ENCODE data around the gene RNF34. TPM values are rescaled to one million over a fixed set of nuclear protein-coding genes. Genes with fewer than 3 reads are reported as not detected.

The RNF34 gene
- total and polyA plus RNA-seq, 2 of the 13 experiments (the other 11 are each of a cell fraction or from before 2014, with no cell fraction given): 36.8 to 53.2 TPM

DNA sequence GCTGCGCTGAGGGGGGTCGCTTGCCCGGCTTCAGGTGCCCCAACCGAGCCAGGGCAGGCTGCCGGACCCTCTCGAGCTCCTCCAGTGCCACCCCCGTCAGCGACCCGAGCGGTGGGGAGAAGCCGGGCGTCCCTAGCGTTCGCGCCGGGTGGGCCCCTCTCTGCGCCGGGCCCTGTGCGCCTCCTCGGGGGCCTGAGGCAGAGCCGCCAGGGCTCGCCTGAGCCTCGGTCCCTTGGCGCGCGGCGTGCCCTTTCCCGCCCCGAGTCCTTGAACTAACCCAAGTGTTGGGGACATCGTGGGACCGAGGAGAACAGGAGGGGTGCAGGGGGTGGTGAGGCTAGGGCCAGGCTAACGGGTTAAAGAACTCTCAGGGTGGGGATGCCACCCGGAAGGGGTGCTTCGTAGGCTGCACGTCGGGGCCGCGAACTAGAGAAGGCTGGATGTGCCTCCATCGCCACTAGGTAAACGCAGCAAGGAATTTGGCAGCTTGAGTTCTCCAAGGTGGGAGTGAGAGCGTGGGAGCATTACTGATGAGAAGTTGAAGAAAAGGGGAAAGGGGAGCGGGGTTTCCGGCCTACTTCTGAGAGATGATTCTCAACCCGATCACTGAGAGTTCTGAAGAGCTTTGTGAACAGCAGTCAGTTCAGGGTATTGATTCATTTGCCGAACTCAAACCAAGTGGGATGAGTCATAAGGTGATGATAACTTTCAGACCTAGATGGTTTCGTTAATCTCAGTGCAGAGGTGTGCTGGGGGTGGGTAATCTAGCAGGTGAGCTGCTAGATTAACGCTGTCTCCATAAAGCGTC is 618 bp downstream of the RNF34 start (continued):
- TF ChIP-seq NCOA1 (CRISPR knock-in tag; IDR thresholded peaks at IDR 0.05): 0 out of 2 replicates have a peak, but pooled peaks have one; percentile 8
- TF ChIP-seq ZNF552 (CRISPR knock-in tag; IDR thresholded peaks at IDR 0.05; ENCODE audit: borderline replicate concordance): 0 out of 2 replicates have a peak, but pooled peaks have one; percentile 28
- TF ChIP-seq, protein P1, sequence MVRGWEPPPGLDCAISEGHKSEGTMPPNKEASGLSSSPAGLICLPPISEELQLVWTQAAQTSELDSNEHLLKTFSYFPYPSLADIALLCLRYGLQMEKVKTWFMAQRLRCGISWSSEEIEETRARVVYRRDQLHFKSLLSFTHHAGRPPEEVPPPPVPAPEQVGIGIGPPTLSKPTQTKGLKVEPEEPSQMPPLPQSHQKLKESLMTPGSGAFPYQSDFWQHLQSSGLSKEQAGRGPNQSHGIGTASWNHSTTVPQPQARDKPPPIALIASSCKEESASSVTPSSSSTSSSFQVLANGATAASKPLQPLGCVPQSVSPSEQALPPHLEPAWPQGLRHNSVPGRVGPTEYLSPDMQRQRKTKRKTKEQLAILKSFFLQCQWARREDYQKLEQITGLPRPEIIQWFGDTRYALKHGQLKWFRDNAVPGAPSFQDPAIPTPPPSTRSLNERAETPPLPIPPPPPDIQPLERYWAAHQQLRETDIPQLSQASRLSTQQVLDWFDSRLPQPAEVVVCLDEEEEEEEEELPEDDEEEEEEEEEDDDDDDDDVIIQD (CRISPR knock-in tag; IDR thresholded peaks at IDR 0.05; ENCODE audit: low read depth): no peak
- peak; percentile 5; the same call in 1 of the 2 replicates for TF ChIP-seq STAG1 (CRISPR knock-in tag; IDR thresholded peaks at IDR 0.05)
- TF ChIP-seq, protein P2, sequence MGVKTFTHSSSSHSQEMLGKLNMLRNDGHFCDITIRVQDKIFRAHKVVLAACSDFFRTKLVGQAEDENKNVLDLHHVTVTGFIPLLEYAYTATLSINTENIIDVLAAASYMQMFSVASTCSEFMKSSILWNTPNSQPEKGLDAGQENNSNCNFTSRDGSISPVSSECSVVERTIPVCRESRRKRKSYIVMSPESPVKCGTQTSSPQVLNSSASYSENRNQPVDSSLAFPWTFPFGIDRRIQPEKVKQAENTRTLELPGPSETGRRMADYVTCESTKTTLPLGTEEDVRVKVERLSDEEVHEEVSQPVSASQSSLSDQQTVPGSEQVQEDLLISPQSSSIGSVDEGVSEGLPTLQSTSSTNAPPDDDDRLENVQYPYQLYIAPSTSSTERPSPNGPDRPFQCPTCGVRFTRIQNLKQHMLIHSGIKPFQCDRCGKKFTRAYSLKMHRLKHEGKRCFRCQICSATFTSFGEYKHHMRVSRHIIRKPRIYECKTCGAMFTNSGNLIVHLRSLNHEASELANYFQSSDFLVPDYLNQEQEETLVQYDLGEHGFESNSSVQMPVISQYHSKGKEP (CRISPR knock-in tag; IDR thresholded peaks at IDR 0.05): no peak
- no peak for TF ChIP-seq MYNN (CRISPR knock-in tag; IDR thresholded peaks at IDR 0.05; ENCODE audit: low read depth)
- TF ChIP-seq, protein P3, sequence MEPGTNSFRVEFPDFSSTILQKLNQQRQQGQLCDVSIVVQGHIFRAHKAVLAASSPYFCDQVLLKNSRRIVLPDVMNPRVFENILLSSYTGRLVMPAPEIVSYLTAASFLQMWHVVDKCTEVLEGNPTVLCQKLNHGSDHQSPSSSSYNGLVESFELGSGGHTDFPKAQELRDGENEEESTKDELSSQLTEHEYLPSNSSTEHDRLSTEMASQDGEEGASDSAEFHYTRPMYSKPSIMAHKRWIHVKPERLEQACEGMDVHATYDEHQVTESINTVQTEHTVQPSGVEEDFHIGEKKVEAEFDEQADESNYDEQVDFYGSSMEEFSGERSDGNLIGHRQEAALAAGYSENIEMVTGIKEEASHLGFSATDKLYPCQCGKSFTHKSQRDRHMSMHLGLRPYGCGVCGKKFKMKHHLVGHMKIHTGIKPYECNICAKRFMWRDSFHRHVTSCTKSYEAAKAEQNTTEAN (CRISPR knock-in tag; conservative IDR thresholded peaks at IDR 0.05): peak; percentile 2; the same call in 1 of the 2 replicates
- no peak for TF ChIP-seq ZBTB1 (CRISPR knock-in tag; IDR thresholded peaks at IDR 0.05; ENCODE audit: borderline replicate concordance)
- TF ChIP-seq MYC (CRISPR knock-in tag; IDR thresholded peaks at IDR 0.05; ENCODE audit: borderline replicate concordance): peak; percentile 16; the same call in 1 of the 2 replicates
- TF ChIP-seq RNF2 (conservative IDR thresholded peaks at IDR 0.05; ENCODE audit: low read depth): 0 out of 2 replicates have a peak, but pooled peaks have one; percentile 27
- TF ChIP-seq, protein P4, sequence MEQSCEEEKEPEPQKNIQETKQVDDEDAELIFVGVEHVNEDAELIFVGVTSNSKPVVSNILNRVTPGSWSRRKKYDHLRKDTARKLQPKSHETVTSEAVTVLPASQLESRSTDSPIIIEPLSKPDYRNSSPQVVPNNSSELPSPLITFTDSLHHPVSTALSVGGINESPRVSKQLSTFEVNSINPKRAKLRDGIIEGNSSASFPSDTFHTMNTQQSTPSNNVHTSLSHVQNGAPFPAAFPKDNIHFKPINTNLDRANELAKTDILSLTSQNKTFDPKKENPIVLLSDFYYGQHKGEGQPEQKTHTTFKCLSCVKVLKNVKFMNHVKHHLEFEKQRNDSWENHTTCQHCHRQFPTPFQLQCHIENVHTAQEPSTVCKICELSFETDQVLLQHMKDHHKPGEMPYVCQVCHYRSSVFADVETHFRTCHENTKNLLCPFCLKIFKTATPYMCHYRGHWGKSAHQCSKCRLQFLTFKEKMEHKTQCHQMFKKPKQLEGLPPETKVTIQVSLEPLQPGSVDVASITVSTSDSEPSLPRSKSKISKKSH (CRISPR knock-in tag; IDR thresholded peaks at IDR 0.05; ENCODE audit: borderline replicate concordance): 0 out of 2 replicates have a peak, but pooled peaks have one; percentile 11
- TF ChIP-seq GATAD2A (CRISPR knock-in tag; IDR thresholded peaks at IDR 0.05): no peak
- TF ChIP-seq CREM (IDR thresholded peaks at IDR 0.05): 0 out of 2 replicates have a peak, but pooled peaks have one; percentile 15
- TF ChIP-seq CREM (CRISPR knock-in tag; IDR thresholded peaks at IDR 0.05): no peak
- no peak for TF ChIP-seq PHF21A (CRISPR knock-in tag; IDR thresholded peaks at IDR 0.05)
- no peak for TF ChIP-seq MBD4 (IDR thresholded peaks at IDR 0.05; ENCODE audit: borderline replicate concordance, low read length)
- TF ChIP-seq, protein P5, sequence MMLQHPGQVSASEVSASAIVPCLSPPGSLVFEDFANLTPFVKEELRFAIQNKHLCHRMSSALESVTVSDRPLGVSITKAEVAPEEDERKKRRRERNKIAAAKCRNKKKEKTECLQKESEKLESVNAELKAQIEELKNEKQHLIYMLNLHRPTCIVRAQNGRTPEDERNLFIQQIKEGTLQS (CRISPR knock-in tag; IDR thresholded peaks at IDR 0.05): peak; percentile 51; the same call in 1 of the 2 replicates
- 0 out of 2 replicates have a peak, but pooled peaks have one; percentile 59 for TF ChIP-seq MTF1 (CRISPR knock-in tag; IDR thresholded peaks at IDR 0.05)
- TF ChIP-seq ZNF777 (CRISPR knock-in tag; IDR thresholded peaks at IDR 0.05): peak; percentile 93
- TF ChIP-seq, protein P6, sequence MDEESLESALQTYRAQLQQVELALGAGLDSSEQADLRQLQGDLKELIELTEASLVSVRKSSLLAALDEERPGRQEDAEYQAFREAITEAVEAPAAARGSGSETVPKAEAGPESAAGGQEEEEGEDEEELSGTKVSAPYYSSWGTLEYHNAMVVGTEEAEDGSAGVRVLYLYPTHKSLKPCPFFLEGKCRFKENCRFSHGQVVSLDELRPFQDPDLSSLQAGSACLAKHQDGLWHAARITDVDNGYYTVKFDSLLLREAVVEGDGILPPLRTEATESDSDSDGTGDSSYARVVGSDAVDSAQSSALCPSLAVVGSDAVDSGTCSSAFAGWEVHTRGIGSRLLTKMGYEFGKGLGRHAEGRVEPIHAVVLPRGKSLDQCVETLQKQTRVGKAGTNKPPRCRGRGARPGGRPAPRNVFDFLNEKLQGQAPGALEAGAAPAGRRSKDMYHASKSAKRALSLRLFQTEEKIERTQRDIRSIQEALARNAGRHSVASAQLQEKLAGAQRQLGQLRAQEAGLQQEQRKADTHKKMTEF (CRISPR knock-in tag; IDR thresholded peaks at IDR 0.05): peak; percentile 70; the same call in 1 of the 2 replicates
- TF ChIP-seq ZNF546 (CRISPR knock-in tag; conservative IDR thresholded peaks at IDR 0.05): peak; percentile 60; the same call in 1 of the 2 replicates
